Left hindlimb (tissue), 1 donor: Measurements from ENCODE around the gene SGTA.

Experiments used
- DNase-seq: peaks from one replicate; pipeline ENCODE4 v3.0.0-alpha.2; 2018

SGTA gene

DNA sequence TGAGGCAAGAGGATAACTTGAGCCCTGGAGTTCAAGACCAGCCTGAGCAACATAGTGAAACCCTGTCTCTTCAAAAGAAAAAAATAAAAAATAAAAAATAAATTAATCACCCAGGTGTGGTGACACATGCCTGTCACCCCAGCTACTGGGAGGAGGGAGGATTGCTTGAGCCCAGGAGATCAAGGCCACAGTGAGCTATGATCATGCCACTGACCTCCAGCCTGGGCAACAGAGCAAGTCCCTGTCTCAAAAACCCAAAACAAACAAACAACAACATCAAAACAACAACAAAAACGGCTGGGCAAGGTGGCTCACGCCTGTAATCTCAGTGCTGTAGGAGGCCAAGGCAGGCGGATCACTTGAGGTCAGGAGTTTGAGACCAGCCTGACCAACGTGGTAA lies 39.0 kb downstream of the SGTA start:
- DNase-seq = no peak

DNA sequence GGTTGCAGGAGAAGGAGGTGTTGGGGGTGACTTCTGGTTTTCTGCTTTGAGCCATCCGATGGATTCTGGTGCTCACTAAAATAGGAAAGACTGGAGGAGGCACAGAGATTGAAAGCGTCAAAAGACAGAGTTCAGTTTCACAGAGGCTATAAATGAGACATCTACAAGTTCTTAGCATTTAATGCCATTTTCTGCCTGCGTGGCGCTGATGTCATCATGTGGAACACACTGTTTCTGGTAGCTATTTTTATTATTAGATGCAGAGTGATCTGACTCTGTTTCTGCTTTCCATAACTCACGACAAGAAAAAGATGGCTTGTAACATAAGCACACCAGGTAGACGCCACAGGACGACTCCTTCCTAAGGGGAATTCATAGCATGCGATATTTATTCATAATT lies 40.0 kb downstream of the SGTA start:
- no peak for DNase-seq

DNA sequence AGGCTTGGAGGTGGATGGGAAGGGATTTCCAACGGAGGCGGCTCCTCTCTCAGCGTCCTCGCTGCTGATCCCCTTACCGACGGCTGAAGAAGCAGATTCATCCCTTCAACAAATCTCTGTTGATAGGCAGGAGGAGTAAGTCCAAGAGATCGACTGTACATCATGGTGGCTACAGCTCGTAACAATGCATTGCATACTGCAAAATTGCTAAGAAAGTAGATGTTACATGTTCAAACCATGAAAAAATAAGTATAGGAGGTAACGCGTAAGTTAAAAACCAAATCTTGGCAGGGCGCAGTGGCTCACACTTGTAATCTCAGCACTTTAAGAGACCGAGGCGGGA lies 42.8 kb downstream of the SGTA start:
- DNase-seq = peak; percentile 29

GRCh38 chr19:2739602-2740313 lies 43.3 kb downstream of the SGTA start, which contains the start of gene SLC39A3:
Gene SLC39A3, minus strand, starts transcription at chr19:2740017. Its CDS starts 2,760 bp downstream, at chr19:2737257.
- peak; percentile 99 for DNase-seq

- DNase-seq = no peak
Measured at GRCh38 chr19:2736550-2737190, 46.4 kb downstream of the SGTA start.

DNA sequence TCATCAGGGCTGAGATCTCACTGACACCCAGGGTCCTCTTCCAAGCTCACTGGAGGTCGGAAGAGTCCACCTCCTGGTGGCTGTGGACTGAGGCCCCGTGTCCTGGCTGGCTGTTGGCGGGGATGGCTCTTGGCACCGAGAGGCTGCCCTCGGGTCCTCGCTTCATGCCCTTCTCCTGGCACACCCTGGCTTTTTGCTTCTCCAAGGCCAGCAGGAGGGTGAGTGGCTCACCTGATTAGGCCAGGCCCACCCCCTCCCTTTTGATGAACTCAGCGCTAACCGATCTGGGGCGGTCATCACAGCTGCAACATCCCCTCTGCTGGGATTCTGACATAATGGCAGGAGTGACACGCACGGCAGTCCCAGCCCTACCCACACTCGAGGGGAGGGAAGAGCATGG lies 47.7 kb downstream of the SGTA start:
- DNase-seq = no peak

DNA sequence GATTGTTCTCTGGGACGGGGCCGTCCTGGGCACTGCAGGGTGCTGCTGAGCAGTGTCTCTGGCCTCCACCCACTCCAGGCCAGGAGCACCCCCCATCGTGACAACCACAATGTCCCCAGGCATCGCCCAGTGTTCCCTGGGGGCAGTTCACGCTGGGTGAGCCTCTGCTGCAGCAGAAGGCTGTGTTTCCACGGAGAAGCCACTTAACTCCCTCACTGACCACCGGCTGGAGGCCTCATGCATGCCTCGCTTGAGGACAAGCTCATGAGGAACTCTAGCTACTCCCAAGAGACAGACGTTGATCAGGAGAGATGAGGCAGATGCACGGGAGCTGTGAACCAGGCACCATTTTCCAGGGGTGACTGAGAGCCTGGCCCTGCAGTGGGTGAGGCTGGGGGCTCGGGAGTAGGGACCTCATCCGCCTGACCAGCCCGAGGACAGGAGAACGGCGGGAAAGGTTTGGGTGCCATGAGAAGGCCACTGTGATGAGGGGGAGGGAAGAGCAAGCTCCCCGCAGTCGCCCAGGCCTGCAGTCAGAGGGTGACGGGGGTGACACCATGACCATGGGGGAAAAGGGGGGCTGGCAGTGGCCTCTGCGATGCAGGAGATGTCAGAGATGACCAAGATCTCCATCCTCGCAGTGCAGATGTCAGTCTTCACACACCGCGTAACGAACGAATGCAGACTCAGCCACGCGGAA lies 48.3 kb downstream of the SGTA start:
- no peak for DNase-seq

- no peak for DNase-seq
Measured at GRCh38 chr19:2733930-2734588, 49.0 kb downstream of the SGTA start.

DNA sequence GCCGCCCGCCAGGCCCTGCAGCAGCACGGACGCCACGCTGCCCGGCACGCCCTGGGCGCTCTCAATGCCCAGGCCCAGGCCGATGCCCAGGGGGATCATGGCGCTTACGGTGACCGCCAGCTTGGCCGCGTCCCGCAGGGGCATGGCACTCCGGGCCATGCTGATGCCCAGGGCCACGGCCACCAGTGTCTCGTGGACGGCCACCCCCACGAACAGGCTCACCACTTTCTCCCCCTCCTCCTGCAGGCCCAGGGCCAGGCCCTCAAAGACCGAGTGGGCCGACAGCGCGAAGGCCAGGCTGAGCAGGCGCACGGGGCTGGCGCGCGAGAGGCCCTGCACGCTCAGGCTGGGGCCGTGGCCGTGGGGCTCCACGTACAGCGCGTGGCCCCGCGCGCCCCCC lies 50.2 kb downstream of the SGTA start:
- DNase-seq = no peak

DNA sequence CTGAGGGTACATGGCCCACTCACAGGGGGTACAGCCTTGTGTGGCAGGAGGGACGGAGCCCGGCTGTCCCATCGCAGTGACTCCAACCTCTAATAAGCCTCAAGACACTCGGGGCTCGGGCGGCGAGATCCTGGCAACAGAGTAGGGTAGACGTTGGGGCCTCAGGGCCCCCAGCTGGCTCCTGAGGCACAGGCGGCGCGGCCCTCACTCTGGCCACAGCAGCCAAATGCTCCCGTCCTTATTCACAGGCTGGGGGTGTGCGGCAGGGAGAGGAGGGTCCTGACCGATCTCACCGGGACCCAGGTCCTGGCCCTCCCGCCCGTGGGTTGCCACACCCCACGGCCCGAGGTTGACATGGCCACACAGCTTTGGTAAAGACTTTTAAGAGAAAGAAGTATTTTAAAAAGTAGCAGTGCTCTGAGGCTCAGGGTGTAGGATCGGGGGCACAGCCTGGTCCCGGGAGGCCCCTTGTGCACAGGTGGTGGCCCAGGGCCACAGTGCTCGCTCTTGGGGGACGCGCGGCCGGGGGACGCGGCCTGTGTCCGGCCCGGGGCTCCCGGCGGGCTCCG lies 50.8 kb downstream of the SGTA start:
- no peak for DNase-seq

DNA sequence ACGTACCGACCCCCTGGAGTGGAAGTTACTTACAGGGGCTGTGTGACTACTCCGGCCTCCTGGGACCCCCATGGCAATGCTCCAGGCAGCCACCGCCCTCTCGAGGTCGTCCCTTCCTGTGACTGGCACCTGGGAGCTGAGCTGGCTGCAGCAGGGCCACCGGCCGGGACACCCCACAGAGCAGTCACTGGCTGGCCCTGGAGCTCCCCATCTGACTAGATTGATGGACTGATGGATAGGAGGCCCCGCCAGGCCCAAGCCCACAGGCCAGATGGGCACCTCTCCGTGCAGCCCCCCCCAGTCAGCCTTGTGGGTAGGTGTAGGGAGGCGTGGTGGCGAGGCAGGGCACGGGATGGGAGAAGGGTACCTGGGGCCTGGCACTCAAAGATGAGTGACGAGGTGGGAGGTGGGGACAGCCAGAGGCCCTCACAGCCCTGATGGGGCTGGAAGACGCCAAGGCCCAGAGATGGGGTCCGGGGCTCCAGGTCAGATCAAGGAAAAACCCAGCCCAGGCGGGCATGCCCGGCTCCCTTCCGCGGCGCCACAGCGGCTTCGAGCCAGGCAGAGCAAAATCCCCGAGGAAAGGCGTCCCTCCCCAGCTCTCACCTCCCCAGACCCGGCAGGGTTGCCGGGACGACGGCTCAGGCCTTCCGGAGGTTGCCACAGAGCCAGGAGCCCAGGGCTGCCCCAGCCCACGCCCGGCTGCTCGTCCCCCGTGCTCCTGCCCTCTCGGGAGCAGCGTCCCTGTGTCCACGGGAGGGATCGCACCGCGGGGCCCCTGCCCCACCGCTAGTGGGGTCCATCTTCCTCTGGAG lies 51.7 kb downstream of the SGTA start:
- no peak for DNase-seq

DNA sequence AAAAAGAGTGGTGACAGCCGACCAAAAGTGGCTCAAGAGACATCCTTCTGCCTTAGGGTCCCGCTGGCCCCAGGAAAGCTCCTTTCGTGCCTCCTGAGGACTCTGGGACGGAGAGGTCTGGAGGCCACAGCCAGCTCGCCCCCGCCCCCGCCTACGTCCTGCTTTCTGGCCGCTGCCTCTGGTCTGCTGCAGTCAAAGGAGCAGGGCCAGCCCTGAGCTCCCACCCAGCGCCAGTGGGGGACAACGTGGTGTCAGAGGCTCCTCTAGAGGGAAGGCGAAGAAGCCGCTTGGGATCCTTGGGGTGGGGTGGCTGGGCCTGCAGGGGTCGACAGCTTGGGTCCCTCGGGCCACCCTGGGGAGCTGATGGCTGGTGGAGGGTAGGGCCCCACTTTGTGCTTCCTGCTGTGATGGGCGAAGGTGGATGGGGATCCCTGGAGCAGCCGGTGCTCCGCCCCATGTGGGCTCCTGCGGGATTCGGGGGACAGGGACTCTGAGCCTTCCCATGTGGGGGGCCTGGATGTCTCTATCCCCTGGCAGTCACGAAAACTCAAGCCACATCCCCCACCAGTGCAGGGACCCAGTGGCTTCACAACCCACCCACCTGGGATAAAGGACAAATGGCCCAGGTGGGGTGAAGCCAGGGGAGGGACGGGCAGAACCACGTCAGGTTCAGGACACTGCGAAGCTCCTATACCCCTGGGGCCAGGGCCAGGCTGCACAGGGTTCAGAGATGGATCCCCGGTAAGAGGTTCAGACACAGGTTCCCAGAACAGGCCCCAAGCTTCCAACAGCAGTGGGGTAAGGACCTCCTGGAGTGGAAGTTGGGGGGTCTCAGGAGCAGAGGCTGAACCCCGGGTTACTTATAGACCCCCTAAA lies 52.9 kb downstream of the SGTA start:
- no peak for DNase-seq

GRCh38 chr19:2728783-2729387 lies 54.2 kb downstream of the SGTA start:
- DNase-seq = no peak

DNA sequence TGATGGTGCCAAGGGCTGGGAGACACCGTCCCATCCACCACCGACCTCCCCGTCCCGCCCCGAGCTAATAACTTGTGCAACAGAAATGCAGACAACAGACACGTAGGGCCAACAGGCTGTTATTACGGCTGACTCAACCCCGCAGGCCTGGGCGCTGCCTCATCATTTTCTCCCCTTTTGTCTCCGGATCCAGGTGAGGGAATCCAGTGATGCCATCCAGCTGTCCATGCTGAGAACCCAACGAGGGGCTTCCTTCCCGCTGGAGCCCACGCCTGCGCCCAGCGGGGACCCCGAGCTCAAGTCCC lies 55.5 kb downstream of the SGTA start:
- no peak for DNase-seq

- DNase-seq = no peak
Measured at GRCh38 chr19:2726904-2727639, 56.0 kb downstream of the SGTA start.

DNA sequence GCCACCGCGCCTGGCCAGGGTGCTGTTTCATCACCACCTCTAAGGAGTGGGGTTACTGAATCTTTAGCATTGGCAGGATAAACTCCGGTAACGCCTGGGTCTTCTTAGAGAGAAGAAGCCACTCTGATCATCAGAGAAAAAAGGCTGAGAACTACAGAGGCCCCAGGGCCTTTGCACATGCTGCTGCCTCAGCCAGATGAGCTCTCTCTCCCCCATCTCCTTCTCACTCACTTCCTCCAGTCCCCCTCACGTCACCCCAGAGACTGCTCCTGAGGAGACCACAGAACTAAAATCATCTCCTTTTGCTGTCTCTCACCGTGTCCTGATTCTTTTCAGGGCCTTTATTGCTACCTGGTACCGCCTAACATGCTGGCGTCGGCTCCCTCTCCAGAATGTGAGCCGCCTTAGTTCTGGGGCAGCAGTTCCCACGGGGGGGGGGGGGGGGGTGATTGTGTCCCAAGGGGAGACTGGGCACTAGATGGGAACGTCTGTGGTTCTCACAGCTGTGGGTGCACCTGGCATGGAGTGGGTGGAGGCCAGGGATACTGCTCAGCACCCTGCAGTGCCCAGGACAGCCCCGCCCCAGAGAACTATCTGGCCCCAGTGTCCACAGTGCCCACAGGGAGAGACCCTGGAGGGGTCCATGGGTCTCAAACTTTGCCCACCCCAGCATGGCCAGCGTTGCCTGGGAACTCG lies 56.8 kb downstream of the SGTA start:
- no peak for DNase-seq

GRCh38 chr19:2724148-2724557 lies 58.9 kb downstream of the SGTA start:
- DNase-seq = no peak

GRCh38 chr19:2723747-2724146 lies 59.3 kb downstream of the SGTA start:
- DNase-seq = no peak

DNA sequence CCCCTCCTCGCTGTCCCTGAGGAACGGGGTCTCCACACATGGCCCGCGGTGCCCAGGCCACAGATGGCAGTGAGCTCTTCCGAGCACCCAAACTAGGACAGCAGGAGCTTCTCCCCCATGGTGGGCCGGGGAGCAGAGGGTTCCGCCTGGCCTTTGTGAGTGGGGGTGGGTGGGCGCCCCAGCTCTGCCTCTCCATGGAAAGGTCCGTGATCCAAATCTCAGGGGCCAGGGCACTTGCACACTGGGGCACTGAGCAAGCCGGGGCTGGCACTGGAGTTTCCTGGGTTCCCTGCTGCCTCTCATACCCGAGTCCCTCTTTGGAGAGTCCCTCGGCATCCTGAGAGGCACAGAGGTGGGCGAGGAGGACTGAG lies 59.7 kb downstream of the SGTA start:
- DNase-seq = no peak
